RWPE2 (cell line): Measurements from ENCODE around the gene AIRE.

Experiments used
- ATAC-seq: fragments of 200-7000 bp; cut with Tn5 transposase; 3 replicates; pipeline ENCODE4 v1.9.1; 2021; ENCODE audit warnings: low read depth
- DNase-seq: peaks from one replicate; pipeline ENCODE4 v3.0.0-alpha.2; 2020; ENCODE audit warnings: low spot score
- H3K27ac ChIP-seq: fragments of 450-650 bp; 2 replicates; pipeline ENCODE4 v1.5.1; 2017; ENCODE audit warnings: mild to moderate bottlenecking; ENCODE audit not compliant: poor library complexity, severe bottlenecking
- H3K27me3 ChIP-seq: fragments of 250-450 bp; sonication (Bioruptor Pico); 2 replicates; pipeline ENCODE4 v1.5.1; 2021; ENCODE audit warnings: mild to moderate bottlenecking, moderate library complexity; ENCODE audit not compliant: insufficient read depth, poor library complexity, severe bottlenecking
- H3K36me3 ChIP-seq: fragments of 250-450 bp; sonication (Bioruptor Pico); 2 replicates; pipeline ENCODE4 v1.5.1; 2020; ENCODE audit warnings: low read depth, mild to moderate bottlenecking, moderate library complexity
- H3K4me1 ChIP-seq: fragments of 250-450 bp; sonication (Bioruptor Pico); 2 replicates; pipeline ENCODE4 v1.5.1; 2021; ENCODE audit warnings: mild to moderate bottlenecking, moderate library complexity; ENCODE audit not compliant: insufficient read depth, poor library complexity, severe bottlenecking
- H3K4me3 ChIP-seq: fragments of 250-450 bp; sonication (Bioruptor Pico); 2 replicates; pipeline ENCODE4 v1.5.1; 2021; ENCODE audit warnings: mild to moderate bottlenecking, moderate library complexity; ENCODE audit not compliant: severe bottlenecking
- H3K9me3 ChIP-seq: fragments of 250-450 bp; sonication (Bioruptor Pico); 2 replicates; pipeline ENCODE4 v1.5.1; 2021; ENCODE audit warnings: mild to moderate bottlenecking, moderate library complexity; ENCODE audit not compliant: severe bottlenecking
- CTCF ChIP-seq: fragments of 450-650 bp; IDR thresholded peaks from one replicate; pipeline ENCODE4 v1.5.1; 2017; ENCODE audit warnings: mild to moderate bottlenecking, moderate library complexity; ENCODE audit not compliant: poor library complexity, severe bottlenecking

Gene AIRE

GRCh38 chr21:44290327-44291077, 4.8 kb downstream of the AIRE start:
- H3K27me3 ChIP-seq = no peaks in the 10 kb centered on the region
- H3K36me3 ChIP-seq = no peaks in the 10 kb centered on the region
- no peaks in the 10 kb centered on the region for H3K4me1 ChIP-seq
- TF ChIP-seq CTCF = no peak
- no peaks in the 10 kb centered on the region for H3K9me3 ChIP-seq
- ATAC-seq = no peak
- no peak overlapping the region for H3K4me3 ChIP-seq
- no peak for DNase-seq
- no peak overlapping the region for H3K27ac ChIP-seq

- Histone ChIP-seq H3K9me3 (no peaks in the 10 kb centered on the region), H3K36me3 (no peaks in the 10 kb centered on the region), H3K4me1 (no peaks in the 10 kb centered on the region), H3K27ac (no peak overlapping the region), H3K27me3 (no peaks in the 10 kb centered on the region), H3K4me3 (no peak overlapping the region)
- ATAC-seq (no peak), DNase-seq (no peak)
- TF ChIP-seq CTCF = no peak
These were observed 5.6 kb downstream of the AIRE start for GRCh38 chr21:44291078-44291935.

DNA sequence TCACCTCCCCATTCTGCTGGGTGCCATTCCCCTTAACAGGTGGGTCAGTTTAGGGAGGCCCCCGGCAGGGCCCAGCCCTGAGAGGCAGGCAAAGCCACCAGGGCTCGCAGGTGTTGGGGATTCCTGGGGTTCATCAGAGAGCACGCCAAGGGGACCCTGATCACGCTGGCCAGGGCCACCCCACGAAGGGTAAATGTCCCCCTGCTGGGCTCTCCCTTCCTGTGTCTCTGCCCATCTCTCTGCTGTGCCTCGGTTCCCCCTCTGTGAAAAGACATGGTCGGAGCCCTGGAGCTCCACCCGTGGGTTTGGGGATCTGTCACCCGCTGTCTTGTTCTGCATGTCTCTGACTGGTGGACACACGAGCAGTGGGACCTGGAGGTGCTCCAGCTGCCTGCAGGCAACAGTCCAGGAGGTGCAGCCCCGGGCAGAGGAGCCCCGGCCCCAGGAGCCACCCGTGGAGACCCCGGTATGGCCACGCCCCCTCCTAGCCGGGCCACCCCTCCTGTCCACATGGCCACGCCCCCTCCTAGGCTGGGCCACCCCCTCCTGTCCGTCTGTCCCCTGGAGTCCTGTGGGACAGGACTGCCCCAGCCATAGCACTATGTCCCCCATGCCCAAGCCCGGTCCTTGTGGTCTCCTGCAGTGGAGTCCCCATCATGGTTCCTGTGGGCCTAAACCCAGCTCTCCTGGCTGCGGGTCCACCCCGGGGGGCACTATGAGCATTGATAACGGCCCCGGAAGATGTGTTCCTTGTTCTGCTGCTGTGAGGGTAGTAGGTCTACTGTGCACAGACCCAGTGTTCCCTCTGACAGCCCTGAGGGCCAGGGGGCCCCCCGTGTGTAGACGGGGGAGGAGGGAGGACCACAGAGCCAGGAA, 6.5 kb downstream of the AIRE start:
- no peak overlapping the region for H3K4me3 ChIP-seq
- no peak for ATAC-seq
- DNase-seq = no peak

DNA sequence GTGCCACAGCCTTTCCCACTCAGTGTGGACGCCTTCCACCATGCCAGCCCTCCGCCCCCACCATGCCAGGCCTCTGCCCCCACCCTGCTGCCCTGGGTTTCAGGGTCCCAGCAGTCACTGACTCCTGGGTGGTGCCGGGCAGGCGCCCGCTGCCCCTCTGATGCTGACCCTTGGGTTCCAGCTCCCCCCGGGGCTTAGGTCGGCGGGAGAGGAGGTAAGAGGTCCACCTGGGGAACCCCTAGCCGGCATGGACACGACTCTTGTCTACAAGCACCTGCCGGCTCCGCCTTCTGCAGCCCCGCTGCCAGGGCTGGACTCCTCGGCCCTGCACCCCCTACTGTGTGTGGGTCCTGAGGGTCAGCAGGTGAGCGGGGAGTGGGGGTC, 7.1 kb downstream of the AIRE start:
- Histone ChIP-seq H3K4me1 (no peaks in the 10 kb centered on the region), H3K9me3 (no peaks in the 10 kb centered on the region), H3K36me3 (no peaks in the 10 kb centered on the region), H3K27me3 (no peaks in the 10 kb centered on the region), H3K4me3 (no peak overlapping the region), H3K27ac (no peak overlapping the region)
- no peak for TF ChIP-seq CTCF
- ATAC-seq (no peak), DNase-seq (no peak)

More for the DNA sequence above, 6.5 kb downstream of the AIRE start:
- TF ChIP-seq CTCF = no peak
- Histone ChIP-seq H3K9me3 (no peaks in the 10 kb centered on the region), H3K27ac (no peak overlapping the region), H3K27me3 (no peaks in the 10 kb centered on the region), H3K4me1 (no peaks in the 10 kb centered on the region), H3K36me3 (no peaks in the 10 kb centered on the region)
